Measurements from ENCODE around the gene SIGMAR1. TPM values are rescaled to one million over a fixed set of nuclear protein-coding genes. Genes with fewer than 3 reads are reported as not detected.
A peak's percentile ranks its signal among the peaks of the same experiment; 100 is the strongest.

Gene SIGMAR1
- total RNA-seq, 1 donor from 2014 or later: 79.7 TPM

- Mint-ChIP-seq H3K36me3 (no peaks in the 10 kb centered on the region), H3K4me3 (no peak overlapping the region), H3K27me3 (peaks cover 61% of the 10 kb centered on the region), H3K9me3 (no peaks in the 10 kb centered on the region), H3K4me1 (ENCODE audit: unreplicated experiment) (peaks cover 20% of the 10 kb centered on the region), H3K27ac (no peak overlapping the region)
- TF ChIP-seq CTCF (conservative IDR thresholded peaks at IDR 0.05): no peak
- DNase-seq (ENCODE audit: extremely low spot score, unreplicated experiment): no peak
Observed at GRCh38 chr9:34594177-34594576, 43.4 kb downstream of the SIGMAR1 start.

GRCh38 chr9:34592895-34593601, 44.5 kb downstream of the SIGMAR1 start:
- H3K9me3 Mint-ChIP-seq: no peaks in the 10 kb centered on the region
- no peaks in the 10 kb centered on the region for H3K36me3 Mint-ChIP-seq
- no peak for TF ChIP-seq CTCF (conservative IDR thresholded peaks at IDR 0.05)
- DNase-seq (ENCODE audit: extremely low spot score, unreplicated experiment): no peak
- H3K4me3 Mint-ChIP-seq: peak overlapping the region; percentile 73
- peaks cover 30% of the 10 kb centered on the region for H3K4me1 Mint-ChIP-seq (ENCODE audit: unreplicated experiment)
- peak overlapping the region; percentile 54 for H3K27ac Mint-ChIP-seq
- H3K27me3 Mint-ChIP-seq: peaks cover 71% of the 10 kb centered on the region

- peaks cover 25% of the 10 kb centered on the region for H3K4me1 Mint-ChIP-seq (ENCODE audit: unreplicated experiment)
- TF ChIP-seq CTCF (conservative IDR thresholded peaks at IDR 0.05): peak; percentile 46
- no peak for DNase-seq (ENCODE audit: extremely low spot score, unreplicated experiment)
- peak overlapping the region; percentile 73 for H3K4me3 Mint-ChIP-seq
- peaks cover 74% of the 10 kb centered on the region for H3K27me3 Mint-ChIP-seq
- H3K36me3 Mint-ChIP-seq: no peaks in the 10 kb centered on the region
- peak overlapping the region; percentile 54 for H3K27ac Mint-ChIP-seq
- H3K9me3 Mint-ChIP-seq: no peaks in the 10 kb centered on the region
Observed at GRCh38 chr9:34591917-34592866, 45.4 kb downstream of the SIGMAR1 start.

- Mint-ChIP-seq H3K27ac (no peak overlapping the region), H3K4me1 (ENCODE audit: unreplicated experiment) (peaks cover 30% of the 10 kb centered on the region), H3K4me3 (peak overlapping the region; percentile 36), H3K9me3 (no peaks in the 10 kb centered on the region), H3K36me3 (no peaks in the 10 kb centered on the region), H3K27me3 (peaks cover 77% of the 10 kb centered on the region)
- peak; percentile 97 for TF ChIP-seq CTCF (conservative IDR thresholded peaks at IDR 0.05)
- peak; percentile 90 for DNase-seq (ENCODE audit: extremely low spot score, unreplicated experiment)
Observed at GRCh38 chr9:34591248-34591916, 46.2 kb downstream of the SIGMAR1 start.

GRCh38 chr9:34590381-34591247, 47.0 kb downstream of the SIGMAR1 start:
- peaks cover 38% of the 10 kb centered on the region for H3K4me1 Mint-ChIP-seq (ENCODE audit: unreplicated experiment)
- H3K36me3 Mint-ChIP-seq: no peaks in the 10 kb centered on the region
- H3K4me3 Mint-ChIP-seq: peak overlapping the region; percentile 85
- TF ChIP-seq CTCF (conservative IDR thresholded peaks at IDR 0.05): no peak
- no peaks in the 10 kb centered on the region for H3K9me3 Mint-ChIP-seq
- H3K27me3 Mint-ChIP-seq: peaks cover 80% of the 10 kb centered on the region
- no peak for DNase-seq (ENCODE audit: extremely low spot score, unreplicated experiment)
- no peak overlapping the region for H3K27ac Mint-ChIP-seq

Measured in type B pancreatic cell (in vitro differentiated cells).